ENCODE results near the gene FRMD3. TPM values are rescaled to one million over a fixed set of nuclear protein-coding genes. Genes with fewer than 3 reads are reported as not detected.

Gene FRMD3
- total RNA-seq, 1 experiment from 2014 or later = 1.4 TPM

DNA sequence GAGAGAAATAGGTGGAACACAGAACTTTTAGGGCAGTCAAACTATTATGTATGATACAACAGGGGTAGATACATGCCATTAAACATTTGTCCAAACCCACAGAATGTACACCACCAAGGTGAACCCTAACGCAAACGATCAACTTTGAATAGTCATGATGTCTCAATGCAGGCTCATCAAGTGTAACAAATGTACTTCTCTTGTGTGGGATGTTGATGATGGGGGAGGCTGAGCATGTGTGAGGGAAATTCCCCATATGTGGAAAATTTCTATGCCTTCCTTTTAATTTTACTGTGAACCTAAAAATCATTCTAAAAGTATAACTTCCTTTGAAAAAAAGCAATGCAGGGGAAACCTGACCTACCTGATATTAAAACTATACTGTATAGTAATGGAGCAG, 273.9 kb downstream of the FRMD3 start (continued):
- TF ChIP-seq, protein P1, sequence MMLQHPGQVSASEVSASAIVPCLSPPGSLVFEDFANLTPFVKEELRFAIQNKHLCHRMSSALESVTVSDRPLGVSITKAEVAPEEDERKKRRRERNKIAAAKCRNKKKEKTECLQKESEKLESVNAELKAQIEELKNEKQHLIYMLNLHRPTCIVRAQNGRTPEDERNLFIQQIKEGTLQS (CRISPR knock-in tag; conservative IDR thresholded peaks at IDR 0.05) = no peak
- no peak for TF ChIP-seq ZNF396 (CRISPR knock-in tag; IDR thresholded peaks at IDR 0.05; ENCODE audit: borderline replicate concordance)

DNA sequence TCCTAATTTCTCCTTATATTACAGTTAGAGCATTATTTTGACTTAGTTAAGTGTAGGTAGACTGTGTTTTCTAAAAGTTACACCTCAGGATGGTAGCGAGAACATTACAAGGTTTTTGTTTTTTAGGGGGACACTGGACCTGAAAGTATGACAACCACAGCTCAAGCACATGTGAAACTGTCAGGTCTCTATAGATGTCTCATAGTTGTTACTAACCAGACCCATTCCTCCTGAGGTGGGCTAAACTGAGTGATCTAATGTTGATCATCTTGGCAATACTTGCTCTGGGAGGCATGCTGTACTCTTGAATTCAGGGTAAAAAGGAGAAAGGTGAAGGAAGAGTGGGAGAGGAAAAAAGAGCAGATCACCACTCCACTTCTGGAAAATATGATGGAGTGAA, 278.6 kb downstream of the FRMD3 start:
- TF ChIP-seq FOXJ3 (CRISPR knock-in tag; IDR thresholded peaks at IDR 0.05; ENCODE audit: borderline replicate concordance) (no peak), EMX1 (CRISPR knock-in tag; IDR thresholded peaks at IDR 0.05) (no peak), MXD4 (CRISPR knock-in tag; IDR thresholded peaks at IDR 0.05; ENCODE audit: borderline replicate concordance) (no peak), ZNF121 (CRISPR knock-in tag; IDR thresholded peaks at IDR 0.05) (no peak), CREM (CRISPR knock-in tag; IDR thresholded peaks at IDR 0.05) (no peak), NFATC4 (CRISPR knock-in tag; IDR thresholded peaks at IDR 0.05) (no peak)
- TF ChIP-seq, protein P2, sequence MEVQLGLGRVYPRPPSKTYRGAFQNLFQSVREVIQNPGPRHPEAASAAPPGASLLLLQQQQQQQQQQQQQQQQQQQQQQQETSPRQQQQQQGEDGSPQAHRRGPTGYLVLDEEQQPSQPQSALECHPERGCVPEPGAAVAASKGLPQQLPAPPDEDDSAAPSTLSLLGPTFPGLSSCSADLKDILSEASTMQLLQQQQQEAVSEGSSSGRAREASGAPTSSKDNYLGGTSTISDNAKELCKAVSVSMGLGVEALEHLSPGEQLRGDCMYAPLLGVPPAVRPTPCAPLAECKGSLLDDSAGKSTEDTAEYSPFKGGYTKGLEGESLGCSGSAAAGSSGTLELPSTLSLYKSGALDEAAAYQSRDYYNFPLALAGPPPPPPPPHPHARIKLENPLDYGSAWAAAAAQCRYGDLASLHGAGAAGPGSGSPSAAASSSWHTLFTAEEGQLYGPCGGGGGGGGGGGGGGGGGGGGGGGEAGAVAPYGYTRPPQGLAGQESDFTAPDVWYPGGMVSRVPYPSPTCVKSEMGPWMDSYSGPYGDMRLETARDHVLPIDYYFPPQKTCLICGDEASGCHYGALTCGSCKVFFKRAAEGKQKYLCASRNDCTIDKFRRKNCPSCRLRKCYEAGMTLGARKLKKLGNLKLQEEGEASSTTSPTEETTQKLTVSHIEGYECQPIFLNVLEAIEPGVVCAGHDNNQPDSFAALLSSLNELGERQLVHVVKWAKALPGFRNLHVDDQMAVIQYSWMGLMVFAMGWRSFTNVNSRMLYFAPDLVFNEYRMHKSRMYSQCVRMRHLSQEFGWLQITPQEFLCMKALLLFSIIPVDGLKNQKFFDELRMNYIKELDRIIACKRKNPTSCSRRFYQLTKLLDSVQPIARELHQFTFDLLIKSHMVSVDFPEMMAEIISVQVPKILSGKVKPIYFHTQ (CRISPR knock-in tag; IDR thresholded peaks at IDR 0.05) = no peak
- TF ChIP-seq, protein P3, sequence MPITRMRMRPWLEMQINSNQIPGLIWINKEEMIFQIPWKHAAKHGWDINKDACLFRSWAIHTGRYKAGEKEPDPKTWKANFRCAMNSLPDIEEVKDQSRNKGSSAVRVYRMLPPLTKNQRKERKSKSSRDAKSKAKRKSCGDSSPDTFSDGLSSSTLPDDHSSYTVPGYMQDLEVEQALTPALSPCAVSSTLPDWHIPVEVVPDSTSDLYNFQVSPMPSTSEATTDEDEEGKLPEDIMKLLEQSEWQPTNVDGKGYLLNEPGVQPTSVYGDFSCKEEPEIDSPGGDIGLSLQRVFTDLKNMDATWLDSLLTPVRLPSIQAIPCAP (CRISPR knock-in tag; IDR thresholded peaks at IDR 0.05) = no peak
- TF ChIP-seq, protein P4, sequence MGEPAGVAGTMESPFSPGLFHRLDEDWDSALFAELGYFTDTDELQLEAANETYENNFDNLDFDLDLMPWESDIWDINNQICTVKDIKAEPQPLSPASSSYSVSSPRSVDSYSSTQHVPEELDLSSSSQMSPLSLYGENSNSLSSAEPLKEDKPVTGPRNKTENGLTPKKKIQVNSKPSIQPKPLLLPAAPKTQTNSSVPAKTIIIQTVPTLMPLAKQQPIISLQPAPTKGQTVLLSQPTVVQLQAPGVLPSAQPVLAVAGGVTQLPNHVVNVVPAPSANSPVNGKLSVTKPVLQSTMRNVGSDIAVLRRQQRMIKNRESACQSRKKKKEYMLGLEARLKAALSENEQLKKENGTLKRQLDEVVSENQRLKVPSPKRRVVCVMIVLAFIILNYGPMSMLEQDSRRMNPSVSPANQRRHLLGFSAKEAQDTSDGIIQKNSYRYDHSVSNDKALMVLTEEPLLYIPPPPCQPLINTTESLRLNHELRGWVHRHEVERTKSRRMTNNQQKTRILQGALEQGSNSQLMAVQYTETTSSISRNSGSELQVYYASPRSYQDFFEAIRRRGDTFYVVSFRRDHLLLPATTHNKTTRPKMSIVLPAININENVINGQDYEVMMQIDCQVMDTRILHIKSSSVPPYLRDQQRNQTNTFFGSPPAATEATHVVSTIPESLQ (CRISPR knock-in tag; IDR thresholded peaks at IDR 0.05) = no peak
- TF ChIP-seq, protein P5, sequence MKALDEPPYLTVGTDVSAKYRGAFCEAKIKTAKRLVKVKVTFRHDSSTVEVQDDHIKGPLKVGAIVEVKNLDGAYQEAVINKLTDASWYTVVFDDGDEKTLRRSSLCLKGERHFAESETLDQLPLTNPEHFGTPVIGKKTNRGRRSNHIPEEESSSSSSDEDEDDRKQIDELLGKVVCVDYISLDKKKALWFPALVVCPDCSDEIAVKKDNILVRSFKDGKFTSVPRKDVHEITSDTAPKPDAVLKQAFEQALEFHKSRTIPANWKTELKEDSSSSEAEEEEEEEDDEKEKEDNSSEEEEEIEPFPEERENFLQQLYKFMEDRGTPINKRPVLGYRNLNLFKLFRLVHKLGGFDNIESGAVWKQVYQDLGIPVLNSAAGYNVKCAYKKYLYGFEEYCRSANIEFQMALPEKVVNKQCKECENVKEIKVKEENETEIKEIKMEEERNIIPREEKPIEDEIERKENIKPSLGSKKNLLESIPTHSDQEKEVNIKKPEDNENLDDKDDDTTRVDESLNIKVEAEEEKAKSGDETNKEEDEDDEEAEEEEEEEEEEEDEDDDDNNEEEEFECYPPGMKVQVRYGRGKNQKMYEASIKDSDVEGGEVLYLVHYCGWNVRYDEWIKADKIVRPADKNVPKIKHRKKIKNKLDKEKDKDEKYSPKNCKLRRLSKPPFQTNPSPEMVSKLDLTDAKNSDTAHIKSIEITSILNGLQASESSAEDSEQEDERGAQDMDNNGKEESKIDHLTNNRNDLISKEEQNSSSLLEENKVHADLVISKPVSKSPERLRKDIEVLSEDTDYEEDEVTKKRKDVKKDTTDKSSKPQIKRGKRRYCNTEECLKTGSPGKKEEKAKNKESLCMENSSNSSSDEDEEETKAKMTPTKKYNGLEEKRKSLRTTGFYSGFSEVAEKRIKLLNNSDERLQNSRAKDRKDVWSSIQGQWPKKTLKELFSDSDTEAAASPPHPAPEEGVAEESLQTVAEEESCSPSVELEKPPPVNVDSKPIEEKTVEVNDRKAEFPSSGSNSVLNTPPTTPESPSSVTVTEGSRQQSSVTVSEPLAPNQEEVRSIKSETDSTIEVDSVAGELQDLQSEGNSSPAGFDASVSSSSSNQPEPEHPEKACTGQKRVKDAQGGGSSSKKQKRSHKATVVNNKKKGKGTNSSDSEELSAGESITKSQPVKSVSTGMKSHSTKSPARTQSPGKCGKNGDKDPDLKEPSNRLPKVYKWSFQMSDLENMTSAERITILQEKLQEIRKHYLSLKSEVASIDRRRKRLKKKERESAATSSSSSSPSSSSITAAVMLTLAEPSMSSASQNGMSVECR (CRISPR knock-in tag; IDR thresholded peaks at IDR 0.05; ENCODE audit: borderline replicate concordance) = no peak
- ChIA-PET CTCF (no interaction called here), POLR2A (no interaction called here)
- no peaks in the 10 kb centered on the region; the same call in 1 of the 2 replicates for H3K27me3 Mint-ChIP-seq (ENCODE audit: low read depth)
- H3K4me1 Mint-ChIP-seq = no peaks in the 10 kb centered on the region
- H3K9me3 Mint-ChIP-seq = peaks cover 16% of the 10 kb centered on the region
- ATAC-seq (no peak), DNase-seq (ENCODE audit: low spot score) (no peak)
- no peak overlapping the region for H3K27ac Mint-ChIP-seq
- H3K4me3 Mint-ChIP-seq = no peak overlapping the region
- H3K36me3 Mint-ChIP-seq = no peaks in the 10 kb centered on the region

Measured in WTC11 (cell line).